Upper lobe of left lung (tissue), 6 donors: Measurements from ENCODE around the gene CALML5. TPM values are rescaled to one million over a fixed set of nuclear protein-coding genes. Genes with fewer than 3 reads are reported as not detected.

Experiments
- ATAC-seq, 2 donors: fragments of 200-7000 bp; cut with Tn5 transposase; one replicate each; pipeline ENCODE4 v1.9.1; 2022; ENCODE audit warnings: mild to moderate bottlenecking in 2 of 2, moderate library complexity in 2 of 2; ENCODE audit not compliant: low FRiP score in 2 of 2
- DNase-seq, 2 donors: peaks; one replicate each; pipeline ENCODE4 v3.0.0-alpha.2; 2019 to 2020
- H3K27ac ChIP-seq, 4 donors: fragments of 200-600 bp; sonication (generic); one replicate each; pipeline ENCODE4 v1.5.1; 2016 to 2019
- H3K27me3 ChIP-seq, 4 donors: fragments of 200-600 bp; sonication (generic); one replicate each; pipeline ENCODE4 v1.5.1; 2017 to 2019
- H3K36me3 ChIP-seq, 4 donors: fragments of 200-600 bp; sonication (generic); one replicate each; pipeline ENCODE4 v1.5.1; 2016 to 2019
- H3K4me1 ChIP-seq, 4 donors: fragments of 200-600 bp; sonication (generic); one replicate each; pipeline ENCODE4 v1.5.1; 2018 to 2019
- H3K4me3 ChIP-seq, 4 donors: fragments of 200-600 bp; sonication (generic); one replicate each; pipeline ENCODE4 v1.5.1; 2017 to 2019; ENCODE audit warnings: mild to moderate bottlenecking in 2 of 4, moderate library complexity in 1 of 4
- H3K9me3 ChIP-seq, 4 donors: fragments of 200-600 bp; sonication (generic); one replicate each; pipeline ENCODE4 v1.5.1; 2018 to 2019
- CTCF ChIP-seq, 6 experiments: fragments of 450-650 bp in 4 of 6; fragments of 200-600 bp in 2 of 6; sonication (generic) in 2 of 6; IDR thresholded peaks; one replicate each; pipeline ENCODE4 v1.5.1; 2016 to 2019; ENCODE audit warnings: antibody characterized with exemption in 6 of 6
- EP300 ChIP-seq, 4 donors: sonication (generic); formaldehyde crosslinking; IDR thresholded peaks; one replicate each; pipeline ENCODE4 v1.5.1; 2017; ENCODE audit warnings: antibody characterized with exemption in 4 of 4, control low read depth in 2 of 4
- POLR2A ChIP-seq, 4 donors: fragments of 450-650 bp; IDR thresholded peaks; one replicate each; pipeline ENCODE4 v1.5.1; 2016 to 2017; ENCODE audit warnings: antibody characterized with exemption in 4 of 4, mild to moderate bottlenecking in 2 of 4
- POLR2AphosphoS5 ChIP-seq, 2 donors: sonication (generic); formaldehyde crosslinking; IDR thresholded peaks; one replicate each; pipeline ENCODE4 v1.5.1; 2017; ENCODE audit warnings: antibody characterized with exemption in 2 of 2
- WGBS, 2 donors: methylation state at CpG; one replicate each; pipeline ENCODE4 v1.1.5; 2017 to 2018; 5-methylcytosine and 5-hydroxymethylcytosine counted together
- total RNA-seq, 6 donors: library from RNA; depleted of rRNA in 4 of 6; stranded (reverse); fragments of >200 nt in 4 of 6; gene quantifications; one replicate each; pipeline versions ENCODE4 v1.1.0 to v1.2.1, GENCODE V29; 2016 to 2021
- donor health status: DM: no; HTN: no; CAD: no; lungs with moderate emphysema.
- donor health status: DM: no; HTN: yes; CAD: no; lungs with severe emphysema.

Gene CALML5
- total RNA-seq, 6 donors from 2014 or later = not detected

- ATAC-seq = no peak
- no peaks in the 10 kb centered on the region for H3K9me3 ChIP-seq
- H3K4me1 ChIP-seq = peaks cover 0 to 4% (median 0%) of the 10 kb centered on the region in 4 donors
- WGBS, 2 donors = 70% methylated on average over 5 of the region's 5 CpGs
- H3K36me3 ChIP-seq = no peaks in the 10 kb centered on the region
- no peak overlapping the region for H3K4me3 ChIP-seq
- H3K27ac ChIP-seq = no peak overlapping the region
- DNase-seq = no peak
- no peaks in the 10 kb centered on the region for H3K27me3 ChIP-seq
- TF ChIP-seq EP300 (IDR thresholded peaks at IDR 0.05) (no peak), POLR2AphosphoS5 (IDR thresholded peaks at IDR 0.05) (no peak), CTCF (IDR thresholded peaks at IDR 0.05) (no peak), POLR2A (IDR thresholded peaks at IDR 0.05) (no peak)
Observed at GRCh38 chr10:5517546-5517945, 18.2 kb upstream of the CALML5 start.

- DNase-seq = no peak
- H3K27ac ChIP-seq = no peak overlapping the region
Observed at GRCh38 chr10:5515948-5516761, 16.8 kb upstream of the CALML5 start.

GRCh38 chr10:5514226-5514850, 15.0 kb upstream of the CALML5 start:
- TF ChIP-seq POLR2AphosphoS5 (IDR thresholded peaks at IDR 0.05) (no peak), CTCF (IDR thresholded peaks at IDR 0.05) (no peak), EP300 (IDR thresholded peaks at IDR 0.05) (no peak), POLR2A (IDR thresholded peaks at IDR 0.05) (no peak)
- H3K27ac ChIP-seq = no peak overlapping the region
- no peak overlapping the region for H3K4me3 ChIP-seq
- H3K9me3 ChIP-seq = no peaks in the 10 kb centered on the region
- WGBS, 2 donors = 90 to 99% methylated on average over 6 to 16 of the region's 16 CpGs
- no peak for ATAC-seq
- H3K27me3 ChIP-seq = no peaks in the 10 kb centered on the region
- no peaks in the 10 kb centered on the region for H3K36me3 ChIP-seq
- peaks cover 0 to 4% (median 0%) of the 10 kb centered on the region in 4 donors for H3K4me1 ChIP-seq
- no peak for DNase-seq

More at GRCh38 chr10:5515948-5516761, 16.8 kb upstream of the CALML5 start:
- H3K27me3 ChIP-seq = no peaks in the 10 kb centered on the region
- H3K9me3 ChIP-seq = no peaks in the 10 kb centered on the region
- TF ChIP-seq CTCF (IDR thresholded peaks at IDR 0.05) (no peak), POLR2AphosphoS5 (IDR thresholded peaks at IDR 0.05) (no peak), POLR2A (IDR thresholded peaks at IDR 0.05) (no peak), EP300 (IDR thresholded peaks at IDR 0.05) (no peak)
- H3K4me1 ChIP-seq = peaks cover 0 to 4% (median 0%) of the 10 kb centered on the region in 4 donors
- no peak overlapping the region for H3K4me3 ChIP-seq
- no peak for ATAC-seq
- WGBS, 2 donors = 74 to 75% methylated on average over 10 of the region's 10 CpGs
- H3K36me3 ChIP-seq = no peaks in the 10 kb centered on the region

GRCh38 chr10:5512881-5513612, 13.7 kb upstream of the CALML5 start:
- DNase-seq = no peak
- Histone ChIP-seq H3K4me1 (peaks cover 0 to 4% (median under 1%) of the 10 kb centered on the region in 4 donors), H3K4me3 (no peak overlapping the region), H3K36me3 (no peaks in the 10 kb centered on the region), H3K27ac (no peak overlapping the region), H3K9me3 (no peaks in the 10 kb centered on the region), H3K27me3 (no peaks in the 10 kb centered on the region)
- TF ChIP-seq POLR2AphosphoS5 (IDR thresholded peaks at IDR 0.05) = no peak
- TF ChIP-seq CTCF (IDR thresholded peaks at IDR 0.05) = no peak
- TF ChIP-seq POLR2A (IDR thresholded peaks at IDR 0.05) = no peak
- no peak for TF ChIP-seq EP300 (IDR thresholded peaks at IDR 0.05)
- WGBS, 2 donors = 81% methylated on average over 14 to 15 of the region's 15 CpGs
- no peak for ATAC-seq
